PC-9 (cell line): ENCODE data around the gene ARHGEF39.

Experiments used
- EZH2 ChIP-seq: fragments of 200-600 bp; sonication (generic); IDR thresholded peaks from 2 replicates; pipeline ENCODE4 v1.8.0; 2017; ENCODE audit warnings: antibody characterized with exemption, low read depth
- TF ChIP-seq, protein P1 (sequence below): fragments of 200-600 bp; sonication (generic); conservative IDR thresholded peaks from 2 replicates; pipeline ENCODE4 v1.6.1; 2017; ENCODE audit warnings: mixed run types, antibody characterized with exemption, mild to moderate bottlenecking, moderate library complexity

DNA sequence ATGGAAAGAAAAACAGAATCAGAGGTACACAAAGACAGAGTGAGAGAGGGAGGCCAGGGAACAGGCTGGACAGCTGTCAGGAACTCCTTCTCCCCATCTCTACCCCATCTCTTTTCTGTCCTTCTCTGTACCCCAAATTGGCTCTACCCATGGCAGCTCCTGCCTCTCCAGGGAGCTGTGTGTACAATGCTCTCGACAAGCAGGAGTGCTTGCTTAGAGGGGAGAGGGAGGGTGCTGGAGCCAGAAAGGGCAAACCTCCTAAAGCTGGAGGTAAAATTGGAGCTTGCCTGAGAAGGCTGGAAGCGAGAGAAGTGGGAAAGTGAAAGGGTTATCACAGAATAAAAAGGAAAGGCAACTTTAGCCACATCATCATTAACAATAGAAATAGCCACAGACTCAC, 18.3 kb upstream of the ARHGEF39 start:
- no peak for TF ChIP-seq EZH2
- TF ChIP-seq, protein P1, sequence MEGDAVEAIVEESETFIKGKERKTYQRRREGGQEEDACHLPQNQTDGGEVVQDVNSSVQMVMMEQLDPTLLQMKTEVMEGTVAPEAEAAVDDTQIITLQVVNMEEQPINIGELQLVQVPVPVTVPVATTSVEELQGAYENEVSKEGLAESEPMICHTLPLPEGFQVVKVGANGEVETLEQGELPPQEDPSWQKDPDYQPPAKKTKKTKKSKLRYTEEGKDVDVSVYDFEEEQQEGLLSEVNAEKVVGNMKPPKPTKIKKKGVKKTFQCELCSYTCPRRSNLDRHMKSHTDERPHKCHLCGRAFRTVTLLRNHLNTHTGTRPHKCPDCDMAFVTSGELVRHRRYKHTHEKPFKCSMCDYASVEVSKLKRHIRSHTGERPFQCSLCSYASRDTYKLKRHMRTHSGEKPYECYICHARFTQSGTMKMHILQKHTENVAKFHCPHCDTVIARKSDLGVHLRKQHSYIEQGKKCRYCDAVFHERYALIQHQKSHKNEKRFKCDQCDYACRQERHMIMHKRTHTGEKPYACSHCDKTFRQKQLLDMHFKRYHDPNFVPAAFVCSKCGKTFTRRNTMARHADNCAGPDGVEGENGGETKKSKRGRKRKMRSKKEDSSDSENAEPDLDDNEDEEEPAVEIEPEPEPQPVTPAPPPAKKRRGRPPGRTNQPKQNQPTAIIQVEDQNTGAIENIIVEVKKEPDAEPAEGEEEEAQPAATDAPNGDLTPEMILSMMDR, result no peak
